Measurements from ENCODE around the gene CMTR1.
"Not testable (repeated sequence)": the region's sequence is repeated elsewhere in the genome, so short reads cannot be mapped to it uniquely, and the experiment has no call there.

Gene CMTR1

GRCh38 chr6:37491171-37491829 is 58.3 kb downstream of the CMTR1 start:
- FAIRE-seq = no peak

GRCh38 chr6:37491830-37492208 is 58.8 kb downstream of the CMTR1 start:
- FAIRE-seq = no peak
- no peak for DNase-seq (ENCODE audit: low spot score)

More at GRCh38 chr6:37491171-37491829, 58.3 kb downstream of the CMTR1 start:
- no peak for DNase-seq (ENCODE audit: low spot score)

- DNase-seq (ENCODE audit: low spot score) (no peak), FAIRE-seq (no peak)
These were observed 59.4 kb downstream of the CMTR1 start for GRCh38 chr6:37492236-37492972.

- DNase-seq (ENCODE audit: low spot score) = no peak
- no peak for FAIRE-seq
These were observed 60.1 kb downstream of the CMTR1 start for GRCh38 chr6:37492991-37493660.

- DNase-seq (ENCODE audit: low spot score) = no peak
- no peak for FAIRE-seq
These were observed 60.6 kb downstream of the CMTR1 start for GRCh38 chr6:37493661-37493995.

- DNase-seq (ENCODE audit: low spot score) = no peak
- FAIRE-seq = no peak
These were observed 62.4 kb downstream of the CMTR1 start for GRCh38 chr6:37495244-37495934.

- FAIRE-seq = no peak
- no peak for DNase-seq (ENCODE audit: low spot score)
These were observed 64.2 kb downstream of the CMTR1 start for GRCh38 chr6:37496951-37497885.

GRCh38 chr6:37499433-37500293 is 66.6 kb downstream of the CMTR1 start, which contains the start of gene CCDC167:
TSS of gene CCDC167 (minus strand) at chr6:37499893. CDS start at chr6:37499863, 30 bp downstream.
- FAIRE-seq = peak; percentile 61

GRCh38 chr6:37500294-37500608 is 67.2 kb downstream of the CMTR1 start:
- no peak for FAIRE-seq
- no peak for DNase-seq (ENCODE audit: low spot score)

More at GRCh38 chr6:37499433-37500293, 66.6 kb downstream of the CMTR1 start, which contains the start of gene CCDC167:
- peak; percentile 98 for DNase-seq (ENCODE audit: low spot score)

- not testable (repeated sequence) for FAIRE-seq; DNase-seq (ENCODE audit: low spot score)
These were observed 67.9 kb downstream of the CMTR1 start for GRCh38 chr6:37500904-37501303.

GRCh38 chr6:37501632-37502491 is 68.8 kb downstream of the CMTR1 start:
- FAIRE-seq = no peak
- no peak for DNase-seq (ENCODE audit: low spot score)

- FAIRE-seq (no peak), DNase-seq (ENCODE audit: low spot score) (no peak)
These were observed 69.8 kb downstream of the CMTR1 start for GRCh38 chr6:37502703-37503291.

GRCh38 chr6:37503309-37503965 is 70.4 kb downstream of the CMTR1 start:
- FAIRE-seq = no peak

GRCh38 chr6:37504024-37504423 is 71.0 kb downstream of the CMTR1 start:
- FAIRE-seq = no peak
- no peak for DNase-seq (ENCODE audit: low spot score)

More at GRCh38 chr6:37503309-37503965, 70.4 kb downstream of the CMTR1 start:
- DNase-seq (ENCODE audit: low spot score) = no peak

- DNase-seq (ENCODE audit: low spot score) (no peak), FAIRE-seq (no peak)
These were observed 73.5 kb downstream of the CMTR1 start for GRCh38 chr6:37506479-37506878.

- no peak for DNase-seq (ENCODE audit: low spot score)
- no peak for FAIRE-seq
These were observed 74.1 kb downstream of the CMTR1 start for GRCh38 chr6:37507077-37507476.

- DNase-seq (ENCODE audit: low spot score) (no peak), FAIRE-seq (no peak)
These were observed 74.8 kb downstream of the CMTR1 start for GRCh38 chr6:37507690-37508421.

Measured in urothelium cell line (cell line).